ENCODE data around the gene PPP1R12C. TPM values are rescaled to one million over a fixed set of nuclear protein-coding genes. Genes with fewer than 3 reads are reported as not detected.

The PPP1R12C gene
- total RNA-seq, 1 experiment from 2014 or later = 79.9 TPM

GRCh38 chr19:55080121-55080967, 37.1 kb downstream of the PPP1R12C start:
- peaks cover 20 to 47% of the 10 kb centered on the region in 2 experiments for H3K4me1 Mint-ChIP-seq
- H4K8ac ChIP-seq (replicated peaks; ENCODE audit: insufficient read length, low read depth, low read length) = no peak overlapping the region
- no peak overlapping the region for H4K5ac ChIP-seq (ENCODE audit: insufficient read length, low read depth, low read length)
- H3K14ac ChIP-seq (ENCODE audit: insufficient read depth, low read length) = no peak overlapping the region
- no peak overlapping the region for H2AFZ ChIP-seq (ENCODE audit: low read length)
- no peak overlapping the region for H3K23ac ChIP-seq (ENCODE audit: insufficient read length, low read depth, low read length)
- peaks cover 2% of the 10 kb centered on the region; the same call in 1 of the 2 replicates for H3K4me1 ChIP-seq (ENCODE audit: insufficient read depth, low read length)
- H3K18ac ChIP-seq (ENCODE audit: insufficient read length, low read depth, low read length) = peak overlapping the region; percentile 55
- H3K9me3 Mint-ChIP-seq = peaks cover 0 to 3% of the 10 kb centered on the region in 2 experiments; a peak in 1 of 5 replicates
- no peak overlapping the region for H4K91ac ChIP-seq (ENCODE audit: insufficient read length, low read depth, low read length)
- H2BK15ac ChIP-seq (ENCODE audit: low read depth, low read length) = no peak overlapping the region
- H3K27ac ChIP-seq (ENCODE audit: insufficient read length, low read depth, low read length) = no peak overlapping the region
- H4K20me1 ChIP-seq (ENCODE audit: control insufficient read depth, insufficient read depth, insufficient read length) = no peaks in the 10 kb centered on the region
- no peak overlapping the region for H3K4ac ChIP-seq (ENCODE audit: low read depth, low read length)
- peak; percentile 92 for DNase-seq
- H2BK120ac ChIP-seq (ENCODE audit: low read depth, low read length, poor library complexity, severe bottlenecking) = no peak overlapping the region
- H3K56ac ChIP-seq (ENCODE audit: insufficient read length, low read depth, low read length) = no peak overlapping the region
- H2BK20ac ChIP-seq (ENCODE audit: low read depth, low read length, poor library complexity, severe bottlenecking) = no peak overlapping the region
- H3K9me3 ChIP-seq (ENCODE audit: control insufficient read depth, low read depth, low read length) = no peaks in the 10 kb centered on the region
- peaks cover 7 to 11% (median 10%) of the 10 kb centered on the region in 3 experiments for H3K36me3 Mint-ChIP-seq (ENCODE audit: insufficient read depth in 1 of 3, low read depth in 3 of 3)
- H3K4me2 ChIP-seq (ENCODE audit: insufficient read depth, insufficient read length, low read length) = peak overlapping the region; percentile 77
- no peaks in the 10 kb centered on the region for H3K79me1 ChIP-seq (ENCODE audit: insufficient read depth, low read depth, low read length, poor library complexity, severe bottlenecking)
- no peaks in the 10 kb centered on the region; the same call in 1 of the 2 replicates for H3K27me3 ChIP-seq (ENCODE audit: insufficient read depth, low read length)
- peak overlapping the region; percentile 78 to 97 (median 89); a peak in 6 of 7 replicates for H3K27ac Mint-ChIP-seq
- no CpG with 5 or more reads among the region's 55 CpGs for WGBS (ENCODE audit: extremely low coverage, insufficient read length, low lambda C conversion rate)
- peaks cover 63% of the 10 kb centered on the region for H3K27me3 Mint-ChIP-seq (ENCODE audit: low read depth)
- peaks cover 20% of the 10 kb centered on the region for H3K23me2 ChIP-seq (ENCODE audit: insufficient read length, low read depth, low read length, poor library complexity, severe bottlenecking)
- H3T11ph ChIP-seq (ENCODE audit: low read length) = no peak overlapping the region
- H3K79me2 ChIP-seq (ENCODE audit: insufficient read depth, low read length) = no peaks in the 10 kb centered on the region
- no peak overlapping the region for H2BK12ac ChIP-seq (ENCODE audit: insufficient read length, low read depth, low read length)
- no peak overlapping the region for H3K9ac ChIP-seq (ENCODE audit: extremely low read depth, insufficient read length, low read length)
- no peak overlapping the region for H2BK5ac ChIP-seq (ENCODE audit: insufficient read length, low read length)
- H2AK5ac ChIP-seq (ENCODE audit: insufficient read length, low read length) = no peak overlapping the region
- H3K4me3 Mint-ChIP-seq = peak overlapping the region; percentile 73 to 87
- TF ChIP-seq, protein P1, sequence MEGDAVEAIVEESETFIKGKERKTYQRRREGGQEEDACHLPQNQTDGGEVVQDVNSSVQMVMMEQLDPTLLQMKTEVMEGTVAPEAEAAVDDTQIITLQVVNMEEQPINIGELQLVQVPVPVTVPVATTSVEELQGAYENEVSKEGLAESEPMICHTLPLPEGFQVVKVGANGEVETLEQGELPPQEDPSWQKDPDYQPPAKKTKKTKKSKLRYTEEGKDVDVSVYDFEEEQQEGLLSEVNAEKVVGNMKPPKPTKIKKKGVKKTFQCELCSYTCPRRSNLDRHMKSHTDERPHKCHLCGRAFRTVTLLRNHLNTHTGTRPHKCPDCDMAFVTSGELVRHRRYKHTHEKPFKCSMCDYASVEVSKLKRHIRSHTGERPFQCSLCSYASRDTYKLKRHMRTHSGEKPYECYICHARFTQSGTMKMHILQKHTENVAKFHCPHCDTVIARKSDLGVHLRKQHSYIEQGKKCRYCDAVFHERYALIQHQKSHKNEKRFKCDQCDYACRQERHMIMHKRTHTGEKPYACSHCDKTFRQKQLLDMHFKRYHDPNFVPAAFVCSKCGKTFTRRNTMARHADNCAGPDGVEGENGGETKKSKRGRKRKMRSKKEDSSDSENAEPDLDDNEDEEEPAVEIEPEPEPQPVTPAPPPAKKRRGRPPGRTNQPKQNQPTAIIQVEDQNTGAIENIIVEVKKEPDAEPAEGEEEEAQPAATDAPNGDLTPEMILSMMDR (conservative IDR thresholded peaks at IDR 0.05) = no peak

All from H9 (cell line).